ENCODE results near the gene PPARG. TPM values are rescaled to one million over a fixed set of nuclear protein-coding genes. Genes with fewer than 3 reads are reported as not detected.
"Not testable (repeated sequence)": the region's sequence is repeated elsewhere in the genome, so short reads cannot be mapped to it uniquely, and the experiment has no call there.

The PPARG gene
- polyA plus RNA-seq, 4 donors, result 26.8 to 51.6 (median 32.3) TPM

DNA sequence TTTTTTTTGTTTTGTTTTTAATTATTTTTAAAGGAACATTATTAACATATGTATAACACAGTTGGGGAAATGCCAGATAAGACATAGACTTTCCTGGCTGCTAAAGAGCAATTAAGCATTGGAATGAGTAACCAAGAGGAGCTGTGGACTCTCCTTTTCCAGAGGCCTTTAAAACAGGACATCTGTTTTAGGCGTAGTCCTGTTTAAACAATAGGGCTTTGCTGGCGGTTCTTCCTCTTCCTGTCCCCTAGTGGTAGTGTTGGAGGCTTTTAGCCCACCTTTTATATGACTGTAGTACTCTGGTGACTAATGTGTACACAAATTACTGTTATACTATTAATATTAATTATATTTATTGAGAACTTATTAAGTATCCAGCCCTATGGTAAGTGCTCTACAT lies 81.9 kb downstream of the PPARG start:
- DNase-seq (ENCODE audit: low read depth in 4 of 4, low spot score in 3 of 4), result no peak

DNA sequence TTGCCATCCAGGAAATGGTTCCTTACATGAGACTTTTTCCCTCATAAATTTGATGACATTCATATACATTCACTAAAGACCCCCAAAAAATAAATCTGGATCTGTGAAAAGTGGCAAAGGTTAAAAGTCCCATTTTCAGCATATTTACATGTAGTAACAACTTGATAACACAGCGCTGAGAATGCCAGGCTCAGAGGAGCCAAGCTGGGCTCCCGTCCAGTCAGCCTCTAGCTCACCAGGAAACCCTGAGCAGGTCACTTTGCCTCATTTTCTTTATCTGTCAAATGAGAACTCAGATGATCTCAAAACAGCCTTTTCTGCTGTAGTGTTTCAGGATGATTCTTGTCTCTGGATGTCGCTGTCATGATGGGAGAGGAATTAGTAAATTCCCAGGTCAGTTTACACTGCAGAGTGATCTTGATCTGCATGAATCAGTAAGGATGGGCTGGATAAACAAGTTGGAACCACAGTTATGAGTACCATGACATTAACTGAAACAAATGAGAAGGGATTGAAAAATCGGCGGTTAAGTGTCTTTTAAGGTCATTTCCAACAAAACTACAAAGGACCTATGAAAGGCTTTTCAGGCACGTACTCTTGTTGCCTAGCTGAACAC lies 82.8 kb downstream of the PPARG start:
- no peak for DNase-seq (ENCODE audit: low read depth in 4 of 4, low spot score in 3 of 4)

DNA sequence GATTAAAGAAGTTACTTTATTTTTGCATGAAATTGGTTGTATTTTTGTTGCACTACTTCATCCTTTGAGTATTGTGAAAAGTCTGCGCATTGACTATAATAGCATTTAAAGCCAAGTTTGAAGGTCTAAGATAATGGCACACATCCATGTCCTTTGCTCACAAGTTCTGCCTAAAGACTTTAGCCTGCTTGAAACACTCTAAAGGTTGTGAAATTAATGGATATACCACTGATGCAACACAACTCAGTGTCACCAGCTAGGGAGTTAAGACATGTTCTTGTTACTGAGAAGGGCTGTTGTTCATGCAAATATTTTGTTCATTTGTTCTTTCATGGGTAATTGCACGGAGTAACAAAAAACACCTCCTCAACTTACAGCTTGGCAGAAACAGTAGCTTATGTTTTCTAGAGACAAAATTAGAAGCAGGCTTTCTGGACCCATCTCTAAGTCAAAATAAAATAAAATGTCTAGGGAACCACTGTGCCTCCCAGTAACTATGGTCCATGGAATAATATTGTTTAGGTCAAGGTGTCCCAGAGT lies 83.9 kb downstream of the PPARG start:
- DNase-seq (ENCODE audit: low read depth in 4 of 4, low spot score in 3 of 4), result no peak

DNA sequence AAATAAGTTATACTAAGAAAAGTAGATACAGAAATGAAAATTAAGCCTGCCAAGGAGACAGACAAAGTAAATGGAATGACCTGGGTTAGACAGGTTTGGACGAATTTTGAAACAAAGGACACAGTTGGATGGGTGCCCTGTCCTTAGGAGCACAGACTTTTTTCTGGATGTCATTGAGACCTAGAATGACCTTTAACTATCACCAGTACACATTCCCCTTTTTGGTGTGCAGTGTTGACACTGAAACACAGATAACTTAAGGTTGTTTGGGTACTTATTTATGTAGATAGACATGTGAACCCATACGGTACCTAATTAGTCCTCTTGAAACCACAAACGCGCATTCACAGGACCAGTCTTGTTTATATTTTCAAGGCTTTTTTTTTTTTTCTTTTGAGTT lies 86.7 kb downstream of the PPARG start:
- DNase-seq (ENCODE audit: low read depth in 4 of 4, low spot score in 3 of 4), result no peak

DNA sequence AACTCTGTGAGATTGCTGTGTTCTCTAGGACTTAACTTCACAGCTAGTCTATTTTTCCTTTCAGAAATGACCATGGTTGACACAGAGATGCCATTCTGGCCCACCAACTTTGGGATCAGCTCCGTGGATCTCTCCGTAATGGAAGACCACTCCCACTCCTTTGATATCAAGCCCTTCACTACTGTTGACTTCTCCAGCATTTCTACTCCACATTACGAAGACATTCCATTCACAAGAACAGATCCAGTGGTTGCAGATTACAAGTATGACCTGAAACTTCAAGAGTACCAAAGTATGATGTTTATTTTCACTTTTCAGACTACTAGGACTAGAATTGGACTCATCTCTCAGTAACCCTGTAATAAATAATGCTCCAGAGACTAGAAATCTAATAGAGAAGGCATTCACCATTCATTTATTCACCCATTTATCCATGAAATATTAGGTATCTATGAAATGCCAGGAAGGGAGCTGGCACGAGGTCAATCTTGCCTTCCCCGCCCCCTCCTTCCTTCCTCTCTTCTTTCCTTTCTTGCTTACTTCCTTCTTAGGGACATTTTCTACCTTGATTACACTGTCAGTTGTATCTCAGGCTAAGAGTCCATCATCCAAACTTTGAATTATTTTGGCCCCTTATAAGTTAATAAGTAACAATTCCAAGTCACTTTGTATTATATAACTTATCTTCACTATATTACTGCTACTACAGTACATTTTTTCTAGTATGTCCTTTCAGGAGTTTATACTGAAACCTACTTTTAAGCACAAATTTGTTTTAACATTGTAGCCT lies 91.0 kb downstream of the PPARG start:
- DNase-seq (ENCODE audit: low read depth in 4 of 4, low spot score in 3 of 4), result no peak

DNA sequence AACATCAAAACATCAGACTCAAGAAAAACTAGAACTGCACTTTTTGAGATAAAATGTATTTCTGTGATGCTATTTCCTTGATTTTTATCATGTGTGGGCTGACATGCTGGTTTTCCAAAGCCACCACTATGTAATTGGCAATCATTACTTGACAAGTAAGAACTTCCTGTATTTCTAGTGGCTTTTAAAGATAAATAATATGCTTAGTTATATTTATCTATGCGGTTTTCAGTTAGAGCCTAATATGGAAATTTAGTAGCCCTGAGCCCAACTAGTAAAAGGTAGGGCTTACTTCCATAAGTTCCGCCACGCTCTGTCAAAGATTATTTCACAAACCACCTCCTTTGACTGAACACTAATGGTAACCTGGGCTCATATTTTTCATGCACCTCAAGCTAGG lies 91.6 kb downstream of the PPARG start:
- DNase-seq (ENCODE audit: low read depth in 4 of 4, low spot score in 3 of 4), result no peak

GRCh38 chr3:12381199-12381598 lies 92.3 kb downstream of the PPARG start:
- no peak for DNase-seq (ENCODE audit: low read depth in 4 of 4, low spot score in 3 of 4)

DNA sequence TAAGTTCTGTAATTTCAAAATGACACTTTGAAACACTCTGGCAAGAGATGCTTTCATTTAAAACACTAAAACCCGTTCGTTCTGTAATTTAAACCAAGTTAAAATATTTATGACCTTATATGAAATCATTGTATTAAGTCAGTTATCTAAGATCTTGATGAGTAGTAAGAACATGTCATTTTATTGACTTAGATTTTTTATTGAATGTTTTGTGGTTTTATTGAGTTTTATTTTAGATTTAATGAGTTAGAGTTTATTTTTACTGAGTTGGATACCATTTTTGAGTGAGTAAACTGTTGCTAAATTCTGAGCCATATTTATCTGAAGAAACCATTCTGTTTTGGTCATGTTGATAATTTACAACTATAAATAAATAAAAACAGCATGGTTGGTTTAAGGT lies 94.3 kb downstream of the PPARG start:
- no peak for DNase-seq (ENCODE audit: low read depth in 4 of 4, low spot score in 3 of 4)

DNA sequence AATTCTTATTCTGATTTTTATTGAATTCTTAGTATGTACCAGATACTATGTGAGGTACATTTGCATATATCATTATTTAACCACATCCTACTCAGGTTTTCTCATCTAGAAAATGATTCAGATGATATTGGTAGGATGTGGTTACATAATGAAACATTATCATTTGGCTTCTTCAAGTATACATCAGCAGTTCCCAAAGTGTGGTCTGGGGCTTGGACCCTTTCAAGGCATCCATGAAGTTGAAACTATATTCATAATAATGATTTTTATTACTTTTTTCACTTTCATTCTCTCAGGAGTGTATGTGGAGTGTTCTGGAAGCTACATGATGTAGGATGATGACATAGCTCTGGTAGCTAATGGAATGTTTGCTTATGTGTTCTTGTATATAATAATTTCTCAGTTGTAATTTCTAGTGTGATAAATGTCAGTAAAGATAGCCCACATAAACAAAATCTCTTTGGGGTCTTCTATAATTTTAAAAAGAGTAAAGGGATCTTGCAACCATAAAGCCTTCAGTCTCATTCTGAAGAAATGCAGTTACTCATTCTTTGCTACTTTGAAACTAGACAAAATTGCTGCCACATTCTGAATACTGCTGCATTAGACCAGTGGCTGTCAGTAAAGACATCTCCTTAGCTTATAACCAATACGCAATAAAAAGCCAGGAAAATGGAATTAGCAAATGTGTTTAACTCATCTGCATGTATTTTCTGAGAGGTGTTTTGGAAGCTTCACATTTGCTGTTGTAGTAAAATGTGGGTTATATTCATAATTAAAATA lies 95.8 kb downstream of the PPARG start:
- no peak for DNase-seq (ENCODE audit: low read depth in 4 of 4, low spot score in 3 of 4)

GRCh38 chr3:12386514-12387291 lies 97.8 kb downstream of the PPARG start:
- DNase-seq (ENCODE audit: low read depth in 4 of 4, low spot score in 3 of 4), result not testable (repeated sequence)

- DNase-seq (ENCODE audit: low read depth in 4 of 4, low spot score in 3 of 4), result no peak
These were observed 99.3 kb downstream of the PPARG start for GRCh38 chr3:12388185-12388584.

DNA sequence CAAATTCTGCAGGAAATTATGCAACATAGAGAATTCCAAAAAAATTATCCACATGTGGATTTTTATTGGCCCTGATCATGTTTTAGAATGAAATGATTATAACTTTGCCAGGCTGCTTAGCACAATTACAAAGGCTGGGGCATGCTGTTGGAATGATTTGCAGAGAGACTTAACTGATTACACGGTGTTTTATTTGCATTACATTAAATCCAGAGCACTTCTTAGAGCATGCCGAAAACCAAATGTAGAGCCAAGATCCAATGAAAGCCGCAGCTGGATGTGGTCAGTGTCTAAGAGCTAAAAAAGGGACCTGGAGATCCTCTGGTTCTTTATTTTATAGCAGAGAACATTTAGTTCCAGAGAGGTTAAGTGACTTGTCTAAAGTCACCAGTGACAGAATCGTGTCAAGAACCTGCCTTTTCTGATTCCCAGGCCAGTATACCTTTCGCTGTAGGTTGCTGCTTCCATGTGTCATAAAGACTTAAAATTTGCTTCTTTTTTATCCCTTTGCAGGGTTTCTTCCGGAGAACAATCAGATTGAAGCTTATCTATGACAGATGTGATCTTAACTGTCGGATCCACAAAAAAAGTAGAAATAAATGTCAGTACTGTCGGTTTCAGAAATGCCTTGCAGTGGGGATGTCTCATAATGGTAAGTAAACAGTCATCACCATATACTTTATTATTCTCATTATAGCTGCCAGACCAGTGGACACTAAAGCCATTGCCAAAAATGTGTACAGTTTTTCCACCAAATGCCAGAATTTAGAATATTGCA lies 103.4 kb downstream of the PPARG start:
- no peak for DNase-seq (ENCODE audit: low read depth in 4 of 4, low spot score in 3 of 4)

DNA sequence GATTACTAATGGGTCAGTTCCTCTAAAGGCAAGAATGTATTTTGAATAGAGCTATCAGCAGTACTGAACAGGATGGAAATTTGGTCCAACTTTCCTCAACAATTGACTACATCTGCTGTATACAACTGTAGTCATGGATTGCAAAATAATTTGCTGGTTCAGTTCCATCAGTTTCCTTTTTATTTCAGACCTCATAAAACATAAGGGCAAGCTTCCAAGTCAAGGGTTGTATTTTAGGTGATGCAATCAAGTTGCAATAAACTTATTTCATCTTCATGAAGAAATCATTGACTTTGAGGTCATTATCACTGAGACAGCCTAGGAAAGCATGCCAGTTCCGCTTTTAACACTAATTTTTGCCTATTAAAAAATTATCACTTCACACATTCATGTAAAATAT lies 105.0 kb downstream of the PPARG start:
- DNase-seq (ENCODE audit: low read depth in 4 of 4, low spot score in 3 of 4), result no peak

- no peak for DNase-seq (ENCODE audit: low read depth in 4 of 4, low spot score in 3 of 4)
These were observed 105.8 kb downstream of the PPARG start for GRCh38 chr3:12394569-12395271.

DNA sequence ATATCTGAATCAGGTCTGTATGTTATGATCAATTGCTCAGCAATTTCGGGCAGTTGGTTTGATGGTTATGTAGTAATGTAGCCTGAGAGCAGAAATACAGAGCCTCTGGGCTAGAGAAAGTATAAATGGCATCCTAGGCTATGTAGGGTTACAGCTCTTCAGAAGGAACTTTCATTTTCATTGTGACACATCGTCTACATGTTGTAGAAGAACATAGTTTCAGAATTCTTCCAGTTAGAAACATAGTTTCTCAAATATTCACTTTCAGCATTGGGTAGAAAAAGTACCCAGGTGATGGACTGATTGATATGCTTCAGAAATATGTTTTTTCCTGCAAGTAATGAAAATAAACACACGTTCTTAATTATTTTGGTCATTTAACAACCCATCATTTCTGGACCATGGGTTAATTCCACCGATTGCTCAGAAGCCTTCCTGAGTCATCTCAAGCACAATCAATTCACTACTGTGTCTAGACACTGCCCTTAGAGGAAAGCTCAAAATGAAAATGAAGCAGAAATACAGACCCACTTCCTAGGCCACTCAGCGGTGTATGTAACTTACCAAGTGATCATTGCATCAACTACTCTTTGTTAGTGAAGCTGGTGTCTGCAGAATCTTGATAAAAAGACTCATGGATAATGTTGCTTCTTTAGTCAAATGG lies 106.6 kb downstream of the PPARG start:
- DNase-seq (ENCODE audit: low read depth in 4 of 4, low spot score in 3 of 4), result no peak

- no peak for DNase-seq (ENCODE audit: low read depth in 4 of 4, low spot score in 3 of 4)
These were observed 107.6 kb downstream of the PPARG start for GRCh38 chr3:12396471-12396870.

- no peak for DNase-seq (ENCODE audit: low read depth in 4 of 4, low spot score in 3 of 4)
These were observed 110.4 kb downstream of the PPARG start for GRCh38 chr3:12399226-12399625.

DNA sequence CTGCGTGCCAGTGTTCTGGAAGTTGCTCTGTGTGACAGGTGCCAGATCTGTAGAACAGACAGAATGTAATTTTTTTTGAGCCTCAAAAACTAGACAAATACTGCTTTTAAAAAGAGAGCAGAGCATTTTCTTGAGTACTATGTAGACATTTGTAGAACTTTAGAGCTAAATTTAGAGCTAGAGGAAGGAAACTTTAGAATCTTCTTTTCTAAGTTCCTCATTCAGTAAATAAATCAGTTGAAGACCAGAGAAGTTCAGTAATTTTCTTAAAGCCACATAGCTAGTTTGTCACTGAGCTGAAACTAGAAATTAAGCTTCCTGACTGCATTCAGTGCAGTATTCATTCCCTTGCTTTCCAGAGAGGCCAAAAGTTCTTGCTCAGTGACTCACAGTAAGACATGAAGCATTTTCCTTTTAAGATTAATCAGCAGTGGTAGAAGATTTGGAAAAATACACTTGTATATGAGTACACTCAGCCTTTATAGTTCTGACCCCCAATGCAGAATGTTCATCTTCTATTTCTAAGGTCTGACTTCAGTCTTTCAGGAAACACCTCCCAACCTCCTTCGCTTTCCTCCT lies 111.8 kb downstream of the PPARG start:
- DNase-seq (ENCODE audit: low read depth in 4 of 4, low spot score in 3 of 4), result no peak
